Tibial nerve (tissue), 4 donors: ENCODE measurements around the gene ARHGEF16.

Source experiments
- CTCF ChIP-seq, 5 experiments: fragments of 200-600 bp in 3 of 5; fragments of 450-650 bp in 2 of 5; sonication (generic) in 3 of 5; IDR thresholded peaks; one replicate each; pipeline ENCODE4 v1.5.1; 2016 to 2019; ENCODE audit warnings: antibody characterized with exemption in 5 of 5, mild to moderate bottlenecking in 3 of 5, moderate library complexity in 2 of 5
- EP300 ChIP-seq, 2 donors: sonication (generic); formaldehyde crosslinking; IDR thresholded peaks; one replicate each; pipeline ENCODE4 v1.6.1; 2017; ENCODE audit warnings: antibody characterized with exemption in 2 of 2, mild to moderate bottlenecking in 1 of 2
- POLR2A ChIP-seq, 2 donors: fragments of 450-650 bp; IDR thresholded peaks; one replicate each; pipeline ENCODE4 v1.6.1; 2017; ENCODE audit warnings: antibody characterized with exemption in 2 of 2, mild to moderate bottlenecking in 2 of 2, moderate library complexity in 2 of 2

- no peak for TF ChIP-seq CTCF (IDR thresholded peaks at IDR 0.05)
- no peak for TF ChIP-seq POLR2A (IDR thresholded peaks at IDR 0.05)
- no peak for TF ChIP-seq EP300 (IDR thresholded peaks at IDR 0.05)
Measured at GRCh38 chr1:3444736-3445135, 9.7 kb upstream of the ARHGEF16 start.
